Spleen (tissue), 11 donors: Measurements from ENCODE around the gene SLC40A1. TPM values are rescaled to one million over a fixed set of nuclear protein-coding genes. Genes with fewer than 3 reads are reported as not detected.

Experiments used
- DNase-seq: peaks from one replicate; pipeline ENCODE4 v3.0.0-alpha.2; 2020
- H3K27ac ChIP-seq, 8 donors: fragments of 200-600 bp; sonication (generic) in 7 of 8; 1 replicate in 4 of 8; 2 replicates in 4 of 8; pipeline versions ENCODE4 v1.5.0 to v1.8.0; 2016 to 2021; ENCODE audit warnings: inconsistent platforms in 4 of 8, mild to moderate bottlenecking in 4 of 8, moderate library complexity in 1 of 8
- H3K27me3 ChIP-seq, 7 donors: fragments of 200-600 bp; sonication (generic) in 6 of 7; replicated peaks in 1 of 7; 1 replicate in 4 of 7; 2 replicates in 3 of 7; pipeline versions ENCODE4 v1.5.0 to v1.8.0; 2016 to 2021; ENCODE audit warnings: inconsistent platforms in 3 of 7, mild to moderate bottlenecking in 1 of 7
- H3K36me3 ChIP-seq, 6 donors: fragments of 200-600 bp; sonication (generic) in 5 of 6; 1 replicate in 4 of 6; 2 replicates in 2 of 6; pipeline versions ENCODE4 v1.5.0 to v1.8.0; 2016 to 2021; ENCODE audit warnings: inconsistent platforms in 2 of 6
- H3K4me1 ChIP-seq, 6 donors: fragments of 200-600 bp; sonication (generic) in 5 of 6; 1 replicate in 3 of 6; 2 replicates in 3 of 6; pipeline versions ENCODE4 v1.5.0 to v1.8.0; 2016 to 2021; ENCODE audit warnings: inconsistent platforms in 3 of 6
- H3K4me3 ChIP-seq, 8 donors: fragments of 200-600 bp; sonication (generic) in 7 of 8; 1 replicate in 4 of 8; 2 replicates in 4 of 8; pipeline versions ENCODE4 v1.5.0 to v1.8.0; 2016 to 2021; ENCODE audit warnings: inconsistent platforms in 4 of 8, mild to moderate bottlenecking in 4 of 8, moderate library complexity in 2 of 8
- H3K9me3 ChIP-seq, 8 donors: fragments of 200-600 bp; sonication (generic) in 7 of 8; 1 replicate in 4 of 8; 2 replicates in 4 of 8; pipeline versions ENCODE4 v1.5.0 to v1.8.0; 2016 to 2021; ENCODE audit warnings: inconsistent platforms in 4 of 8
- CTCF ChIP-seq, 11 experiments: fragments of 200-600 bp in 7 of 11; fragments of 450-650 bp in 4 of 11; sonication (generic) in 4 of 11; IDR thresholded peaks in 8 of 11; conservative IDR thresholded peaks in 3 of 11; 1 replicate in 7 of 11; 2 replicates in 4 of 11; pipeline versions ENCODE4 v1.4.0 to v1.8.0; 2016 to 2021; ENCODE audit warnings: antibody characterized with exemption in 11 of 11, inconsistent platforms in 4 of 11, mild to moderate bottlenecking in 1 of 11
- POLR2A ChIP-seq, 3 donors: fragments of 450-650 bp; IDR thresholded peaks; one replicate each; pipeline ENCODE4 v1.5.1; 2017; ENCODE audit warnings: antibody characterized with exemption in 3 of 3, mild to moderate bottlenecking in 1 of 3
- POLR2AphosphoS5 ChIP-seq, 3 donors: sonication (generic); formaldehyde crosslinking; IDR thresholded peaks; one replicate each; pipeline ENCODE4 v1.5.1; 2017; ENCODE audit warnings: antibody characterized with exemption in 3 of 3
- WGBS, 5 donors: extraction: QIAGEN DNeasy Blood & Tissue Kit in 3 of 5; methylation state at CpG; one replicate each; pipeline versions ENCODE4 v1.1.5 to v1.1.7; 2013 to 2018; 5-methylcytosine and 5-hydroxymethylcytosine counted together
- intact Hi-C: fragments of 100-400 bp; cut with DNase I; formaldehyde crosslinking; loops from one replicate; pipeline ENCODE4 v1.15.0; 2023; ENCODE audit warnings: low total_unique reads
- polyA plus RNA-seq, 3 donors: library from polyadenylated mRNA; stranded (reverse); fragments of 200-250 nt; gene quantifications; one replicate each; pipeline ENCODE4 v1.2.1, GENCODE V29; 2013
- total RNA-seq, 7 donors: library from RNA; depleted of rRNA in 3 of 7; stranded (reverse); fragments of >200 nt in 3 of 7; fragmentation: NEBNext Ultra II Directional in 4 of 7; extraction: Animal tissue kit (Norgen Biotek cat#: 25700) in 4 of 7; gene quantifications; one replicate each; pipeline versions ENCODE4 v1.1.0 to v1.2.1, GENCODE V29; 2016 to 2021
- donor health status: healthy with polysubstance abuse.
- donor health status: DM: no; HTN: no; CAD: no; lungs with moderate emphysema.
- donor health status: DM: no; HTN: no; CAD: no.
- donor health status: Bipolar disorder and iron deficiency.
- donor health status: healthy.
- donor health status: DM: no; HTN: no; CAD: no.
- donor health status: DM: yes; HTN: yes; CAD: no.

The SLC40A1 gene
- total and polyA plus RNA-seq, 10 donors, result 55.7 to 843 (median 455) TPM

- no peak for TF ChIP-seq POLR2A (IDR thresholded peaks at IDR 0.05)
- no peak for TF ChIP-seq CTCF (IDR thresholded peaks at IDR 0.05 in 8 of 11, conservative IDR thresholded peaks at IDR 0.05 in 3 of 11)
- no peak for TF ChIP-seq POLR2AphosphoS5 (IDR thresholded peaks at IDR 0.05)
- peaks cover 0 to 3% (median 0%) of the 10 kb centered on the region in 6 donors for H3K36me3 ChIP-seq
- no peaks in the 10 kb centered on the region for H3K27me3 ChIP-seq
- 46 to 65% (median 57%) methylated on average over 2 of the region's 2 CpGs for WGBS, 5 donors
- no peak overlapping the region for H3K4me3 ChIP-seq
- no peak for DNase-seq
- intact Hi-C loops, result no loop called here
- no peaks in the 10 kb centered on the region for H3K9me3 ChIP-seq
- peaks cover 0 to 15% (median 6%) of the 10 kb centered on the region in 6 donors for H3K4me1 ChIP-seq
- H3K27ac ChIP-seq, result peak overlapping the region in 6 of 8 donors; percentile 55 to 72 (median 63)
These were observed 27.6 kb downstream of the SLC40A1 start for GRCh38 chr2:189552991-189553404.

GRCh38 chr2:189552334-189552990, 28.1 kb downstream of the SLC40A1 start:
- intact Hi-C loops, result no loop called here
- H3K4me1 ChIP-seq, result peaks cover 0 to 15% (median 6%) of the 10 kb centered on the region in 6 donors
- no peaks in the 10 kb centered on the region for H3K36me3 ChIP-seq
- no peak overlapping the region for H3K4me3 ChIP-seq
- peak overlapping the region in 7 of 8 donors; percentile 55 to 72 (median 64) for H3K27ac ChIP-seq
- no peak for TF ChIP-seq POLR2A (IDR thresholded peaks at IDR 0.05)
- no peak for TF ChIP-seq CTCF (IDR thresholded peaks at IDR 0.05 in 8 of 11, conservative IDR thresholded peaks at IDR 0.05 in 3 of 11)
- TF ChIP-seq POLR2AphosphoS5 (IDR thresholded peaks at IDR 0.05), result no peak
- 27 to 57% (median 51%) methylated on average over 6 of the region's 6 CpGs for WGBS, 5 donors
- no peaks in the 10 kb centered on the region for H3K9me3 ChIP-seq
- no peak for DNase-seq
- no peaks in the 10 kb centered on the region for H3K27me3 ChIP-seq

GRCh38 chr2:189551808-189552207, 28.8 kb downstream of the SLC40A1 start:
- H3K4me3 ChIP-seq, result no peak overlapping the region
- DNase-seq, result no peak
- H3K27me3 ChIP-seq, result no peaks in the 10 kb centered on the region
- intact Hi-C loops, result no loop called here
- peak overlapping the region in 7 of 8 donors; percentile 55 to 72 (median 64) for H3K27ac ChIP-seq
- TF ChIP-seq POLR2A (IDR thresholded peaks at IDR 0.05) (no peak), CTCF (IDR thresholded peaks at IDR 0.05 in 8 of 11, conservative IDR thresholded peaks at IDR 0.05 in 3 of 11) (no peak), POLR2AphosphoS5 (IDR thresholded peaks at IDR 0.05) (no peak)
- H3K9me3 ChIP-seq, result no peaks in the 10 kb centered on the region
- H3K4me1 ChIP-seq, result peaks cover 0 to 15% (median 6%) of the 10 kb centered on the region in 6 donors
- no peaks in the 10 kb centered on the region for H3K36me3 ChIP-seq

GRCh38 chr2:189549449-189549832, 31.1 kb downstream of the SLC40A1 start:
- Histone ChIP-seq H3K4me1 (peaks cover 0 to 15% (median 6%) of the 10 kb centered on the region in 6 donors), H3K27me3 (no peaks in the 10 kb centered on the region), H3K36me3 (no peaks in the 10 kb centered on the region), H3K9me3 (no peaks in the 10 kb centered on the region), H3K27ac (peak overlapping the region in 4 of 8 donors; percentile 3 to 40 (median 24)), H3K4me3 (no peak overlapping the region)
- DNase-seq, result no peak
- WGBS, 5 donors, result 55 to 75% (median 64%) methylated on average over 2 of the region's 2 CpGs
- intact Hi-C loops, result no loop called here
- TF ChIP-seq POLR2AphosphoS5 (IDR thresholded peaks at IDR 0.05) (no peak), POLR2A (IDR thresholded peaks at IDR 0.05) (no peak), CTCF (IDR thresholded peaks at IDR 0.05 in 8 of 11, conservative IDR thresholded peaks at IDR 0.05 in 3 of 11) (no peak)
